ENCODE data around the gene NDN.
"Not testable (repeated sequence)": the region's sequence is repeated elsewhere in the genome, so short reads cannot be mapped to it uniquely, and the experiment has no call there.

The NDN gene, protein sequence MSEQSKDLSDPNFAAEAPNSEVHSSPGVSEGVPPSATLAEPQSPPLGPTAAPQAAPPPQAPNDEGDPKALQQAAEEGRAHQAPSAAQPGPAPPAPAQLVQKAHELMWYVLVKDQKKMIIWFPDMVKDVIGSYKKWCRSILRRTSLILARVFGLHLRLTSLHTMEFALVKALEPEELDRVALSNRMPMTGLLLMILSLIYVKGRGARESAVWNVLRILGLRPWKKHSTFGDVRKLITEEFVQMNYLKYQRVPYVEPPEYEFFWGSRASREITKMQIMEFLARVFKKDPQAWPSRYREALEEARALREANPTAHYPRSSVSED

GRCh38 chr15:23687143-23687470 lies at the start of gene NDN:
Gene NDN, minus strand, starts transcription at chr15:23687305. Its CDS starts 88 bp downstream, at chr15:23687217.
- DNase-seq: no peak

DNA sequence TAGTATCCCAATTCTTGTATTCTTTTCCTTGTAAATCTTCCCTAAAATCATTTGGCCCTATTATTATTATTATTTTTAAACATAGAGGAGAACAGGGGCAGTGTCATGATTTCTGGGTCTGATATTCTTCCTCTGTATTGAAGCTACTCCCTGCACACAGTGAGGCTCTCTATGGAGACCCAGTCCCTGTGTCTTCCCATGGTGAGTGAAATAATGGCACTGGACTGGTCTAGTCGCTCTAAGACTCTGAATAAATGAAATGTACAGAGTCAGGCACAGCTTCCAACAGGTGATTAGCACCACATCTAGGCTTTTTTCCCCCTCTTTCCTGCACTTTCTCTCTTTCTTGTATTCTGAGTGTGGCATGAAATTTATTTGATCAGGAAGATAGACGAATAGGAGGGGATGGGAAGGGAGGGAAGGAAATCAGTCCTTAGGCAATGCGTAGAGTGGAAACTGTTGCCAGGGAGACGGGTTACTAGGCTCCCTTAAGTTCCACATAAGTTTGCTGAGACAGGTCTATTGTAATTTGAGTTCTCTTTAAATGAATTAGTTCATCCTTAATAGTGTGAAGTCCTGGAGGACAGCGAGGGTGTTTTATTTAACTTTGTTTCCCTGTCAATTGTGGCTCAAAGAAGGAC lies 49.0 kb upstream of the NDN start:
- DNase-seq: no peak

GRCh38 chr15:23734862-23735261 lies 47.8 kb upstream of the NDN start:
- DNase-seq: no peak

GRCh38 chr15:23713874-23714656 lies 27.0 kb upstream of the NDN start:
- DNase-seq: not testable (repeated sequence)

GRCh38 chr15:23708332-23708731 lies 21.2 kb upstream of the NDN start:
- no peak for DNase-seq

DNA sequence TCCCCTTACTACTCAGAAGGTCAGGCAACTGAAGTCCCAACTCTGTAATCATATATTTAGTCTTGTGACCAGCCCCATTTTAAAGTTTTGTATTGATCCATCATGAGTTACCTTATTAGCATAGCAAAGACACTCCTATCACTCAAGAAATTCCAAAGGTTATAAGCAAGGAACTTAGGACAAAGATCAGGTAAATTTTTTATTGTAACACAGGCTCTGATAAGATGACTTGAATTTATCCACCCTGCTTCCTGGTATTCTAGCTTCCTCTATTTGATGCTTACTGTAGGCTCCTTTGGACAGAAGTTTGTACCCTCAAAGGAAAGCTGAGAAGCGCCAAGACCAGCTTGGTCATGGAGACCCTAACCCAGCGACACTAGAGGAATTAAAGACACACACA lies 8.2 kb upstream of the NDN start:
- DNase-seq: no peak

DNA sequence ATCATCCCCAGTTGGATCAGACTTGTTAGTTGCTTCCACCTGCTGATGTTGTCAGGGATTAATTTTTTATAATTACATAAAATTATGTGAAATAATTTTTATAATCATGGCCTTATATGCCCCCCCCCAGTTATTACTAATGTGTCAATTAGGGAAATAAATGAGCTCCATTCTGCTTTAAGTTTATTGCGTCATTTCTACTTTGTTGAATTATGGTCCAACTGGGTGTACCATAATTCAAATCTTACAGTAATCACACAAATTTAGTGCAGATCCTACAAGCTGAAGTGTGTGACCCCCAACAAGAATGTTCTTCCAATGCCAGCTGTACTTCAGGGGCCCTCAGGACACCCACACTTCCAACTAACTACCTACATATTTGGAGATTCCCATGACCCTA lies 7.5 kb upstream of the NDN start:
- no peak for DNase-seq

- DNase-seq: no peak
These were observed 3.3 kb upstream of the NDN start for GRCh38 chr15:23690450-23690852.

GRCh38 chr15:23690015-23690414 lies 2.9 kb upstream of the NDN start:
- DNase-seq: no peak

GRCh38 chr15:23686466-23687142 lies 501 bp downstream of the NDN start:
- no peak for DNase-seq

DNA sequence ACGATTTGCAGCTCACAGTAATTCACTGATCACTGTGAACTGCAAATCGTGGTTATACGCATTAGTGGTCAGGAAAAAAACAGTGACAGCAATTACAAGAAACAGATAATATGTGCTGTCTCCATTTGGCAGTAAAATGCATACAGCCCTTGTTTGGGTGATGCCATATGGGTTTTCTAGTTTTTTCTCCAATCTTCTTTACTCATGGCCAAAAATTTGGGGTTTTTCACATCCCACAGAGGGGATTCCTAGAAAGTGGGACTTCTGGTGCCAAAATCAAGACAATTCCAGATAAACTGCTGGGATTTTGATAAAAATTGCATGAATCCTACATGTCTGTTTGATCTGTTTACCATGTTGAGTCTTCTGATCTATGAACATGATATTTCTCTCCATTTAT lies 15.6 kb downstream of the NDN start:
- DNase-seq: no peak

- DNase-seq: no peak
These were observed 16.1 kb downstream of the NDN start for GRCh38 chr15:23670970-23671369.

GRCh38 chr15:23663232-23663631 lies 23.9 kb downstream of the NDN start:
- no peak for DNase-seq

DNA sequence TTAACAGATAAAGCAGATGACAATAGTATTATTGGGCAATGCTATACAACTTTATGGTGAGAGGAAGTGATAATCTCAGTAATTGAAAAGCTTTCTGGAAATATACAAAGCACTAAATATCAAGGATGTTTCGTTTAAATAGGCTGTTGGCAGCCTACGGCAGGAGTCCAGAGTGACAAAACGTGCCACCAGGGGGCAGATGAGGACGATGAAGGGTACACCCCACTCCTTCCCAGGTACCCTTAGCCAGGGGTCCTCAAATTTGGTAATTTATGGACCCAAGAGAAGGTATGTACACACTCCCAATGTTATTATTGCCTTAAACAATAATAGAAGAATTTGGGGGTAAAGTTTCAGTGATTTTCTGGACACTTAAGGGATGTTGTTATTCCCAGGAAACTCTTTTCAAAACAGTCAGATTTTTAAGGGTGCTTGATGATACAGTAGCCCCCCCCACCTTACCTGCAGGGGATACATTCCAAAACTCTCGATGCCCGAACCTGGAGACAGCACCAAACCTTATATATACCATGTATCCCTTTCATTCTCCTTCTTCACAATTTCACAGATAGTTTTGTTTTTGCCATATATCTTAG lies 38.1 kb downstream of the NDN start:
- DNase-seq: no peak

DNA sequence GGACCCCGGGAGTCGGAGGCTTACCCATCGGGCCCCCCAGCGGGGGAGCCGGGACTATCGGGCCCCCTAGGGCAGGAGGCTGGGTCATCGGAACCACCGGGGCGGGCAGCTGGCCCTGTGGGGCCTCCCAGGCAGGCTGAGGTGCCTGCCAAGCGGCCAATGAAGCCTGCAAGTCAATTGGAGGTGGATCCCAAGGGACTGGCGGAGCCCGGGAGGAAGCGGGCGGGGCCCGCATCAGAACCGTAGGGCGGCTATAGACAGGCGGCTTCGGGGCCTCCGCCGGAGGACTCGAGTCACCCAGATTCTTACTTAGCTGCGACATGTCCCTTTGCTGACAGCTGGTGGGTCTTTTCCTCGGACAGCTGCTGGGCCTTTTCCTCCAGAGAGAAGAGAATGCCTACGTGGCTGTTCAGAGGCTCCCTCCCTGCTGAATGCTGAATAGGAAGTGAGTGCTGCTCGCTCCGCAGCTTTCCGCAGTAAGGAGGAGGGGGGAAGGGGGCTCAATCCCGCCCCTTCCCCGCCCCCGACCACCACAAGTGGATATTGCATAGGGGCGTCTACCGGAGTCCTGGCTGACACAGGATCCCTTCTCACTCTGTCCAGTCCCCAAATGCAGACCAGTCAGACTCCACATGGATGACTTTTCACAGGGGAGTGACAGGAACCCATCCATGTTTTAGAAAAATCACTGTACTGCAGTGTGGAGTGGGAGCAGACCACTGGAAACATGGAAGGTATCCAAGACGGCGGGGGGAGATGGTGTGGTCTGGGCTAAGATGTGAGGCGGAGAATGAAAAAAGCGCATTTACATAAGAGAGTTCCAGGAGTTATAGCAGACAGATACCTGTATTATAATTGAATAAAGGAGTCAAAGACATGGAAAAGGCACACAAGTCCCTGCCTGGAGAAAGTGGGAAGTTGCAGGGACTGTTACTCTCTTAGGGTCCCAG lies 39.4 kb downstream of the NDN start, which contains the start of gene MAGEL2:
Gene MAGEL2, minus strand, starts transcription at position 447 of the 950 bp plus-strand sequence. Its CDS starts 125 bp downstream, at position 322.
- no peak for DNase-seq

GRCh38 chr15:23647001-23647295 lies 40.2 kb downstream of the NDN start:
- no peak for DNase-seq

DNA sequence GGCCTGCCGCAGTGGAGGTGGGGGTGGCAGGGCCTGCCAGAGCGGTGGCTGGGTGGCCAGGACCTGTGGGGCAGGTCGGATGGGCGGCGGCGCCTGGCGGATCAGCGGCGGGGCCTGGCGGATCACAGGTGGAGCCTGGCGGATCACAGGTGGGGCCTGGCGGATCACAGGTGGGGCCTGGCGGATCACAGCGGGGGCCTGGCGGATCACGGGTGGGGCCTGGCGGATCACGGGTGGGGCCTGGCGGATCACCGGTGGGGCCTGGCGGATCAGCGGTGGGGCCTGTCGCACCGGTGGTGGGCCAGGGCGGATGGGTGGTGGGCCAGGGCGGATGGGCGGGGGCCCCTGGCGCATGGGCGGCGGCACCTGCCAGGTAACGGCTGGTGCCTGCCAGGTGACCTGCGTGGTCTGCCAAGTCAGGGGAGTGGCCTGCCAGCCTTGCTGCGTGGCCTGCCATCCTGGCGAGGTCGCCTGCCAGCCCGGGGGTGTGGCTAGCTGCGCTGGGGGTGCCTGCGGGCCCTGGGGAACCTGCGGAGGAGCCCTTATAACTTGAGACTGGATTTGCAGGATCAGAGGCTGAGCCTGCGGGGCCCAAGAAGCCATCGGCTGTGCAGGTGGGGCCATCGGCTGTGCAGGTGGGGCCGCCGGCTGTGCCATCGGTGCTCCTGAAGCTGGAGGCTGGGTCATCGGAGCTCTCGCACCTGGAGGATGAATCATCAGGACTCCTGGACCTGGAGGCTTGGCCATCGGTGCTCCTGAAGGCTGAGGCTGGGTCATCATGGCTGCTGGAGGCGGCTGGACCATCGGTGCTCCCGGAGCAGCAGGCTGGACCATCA lies 40.7 kb downstream of the NDN start:
- DNase-seq: no peak

GRCh38 chr15:23645371-23646164 lies 41.5 kb downstream of the NDN start:
- DNase-seq: no peak

DNA sequence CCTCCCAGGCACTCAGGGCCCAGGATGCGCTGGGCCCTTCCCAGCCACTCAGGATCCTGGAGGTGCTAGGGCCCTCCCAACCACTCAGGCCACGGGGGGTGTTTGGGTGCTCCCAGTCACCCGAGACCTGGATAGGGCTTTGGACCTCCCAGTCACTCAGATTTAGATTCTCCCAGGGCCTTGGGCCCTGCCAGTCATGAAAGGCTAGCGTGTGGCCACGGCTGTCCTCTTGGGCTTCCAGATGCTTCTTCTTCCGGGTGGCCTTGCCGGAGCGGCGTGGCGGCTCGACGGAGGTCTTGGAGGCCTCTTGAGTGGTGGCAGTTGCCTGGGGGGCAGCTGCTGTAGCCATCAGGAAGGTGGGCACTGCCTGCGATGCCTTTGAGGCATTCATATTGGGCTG lies 42.3 kb downstream of the NDN start:
- DNase-seq: no peak

DNA sequence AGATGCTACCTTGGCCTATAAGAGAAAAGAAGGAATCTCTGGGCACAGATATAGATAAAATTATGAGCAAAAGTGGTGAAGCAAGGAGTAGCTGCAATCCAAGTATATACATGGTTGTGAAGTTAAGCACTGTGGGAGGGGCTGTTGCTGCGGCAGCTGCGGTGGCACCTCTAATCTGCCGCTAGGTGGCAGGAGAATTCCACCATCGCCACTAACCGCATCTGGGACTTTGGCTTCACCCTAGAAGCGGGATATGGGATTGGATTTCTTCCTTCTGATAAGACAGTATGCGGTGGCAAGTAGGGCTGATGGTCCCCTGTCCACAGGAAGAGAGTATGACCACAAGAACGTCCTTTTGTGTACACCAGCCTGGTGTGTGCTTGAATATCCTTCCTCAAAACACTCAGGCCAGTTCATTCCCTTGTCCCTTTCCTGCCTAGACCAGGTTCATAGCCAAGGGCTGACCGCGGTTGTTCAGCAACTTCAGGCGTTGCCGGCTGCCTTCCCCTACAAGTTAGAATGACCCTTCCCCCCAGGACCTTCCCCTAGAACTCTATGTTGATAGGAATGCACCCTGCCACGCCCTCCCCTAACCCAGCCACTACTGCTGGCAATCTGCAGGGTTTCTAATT lies 44.6 kb downstream of the NDN start:
- DNase-seq: peak; percentile 16
